Transverse colon (tissue), 4 donors: Measurements from ENCODE around the gene BTRC.

Experiments
- CTCF ChIP-seq, 5 experiments: fragments of 200-600 bp in 3 of 5; fragments of 450-650 bp in 2 of 5; sonication (generic) in 3 of 5; IDR thresholded peaks; 1 replicate in 2 of 5; 2 replicates in 3 of 5; pipeline ENCODE4 v1.5.1; 2016 to 2017; ENCODE audit warnings: antibody characterized with exemption in 5 of 5, inconsistent platforms in 3 of 5, mild to moderate bottlenecking in 2 of 5, moderate library complexity in 1 of 5
- POLR2A ChIP-seq: fragments of 450-650 bp; IDR thresholded peaks from one replicate; pipeline ENCODE4 v1.6.1; 2016; ENCODE audit warnings: antibody characterized with exemption, mild to moderate bottlenecking, moderate library complexity
- POLR2AphosphoS5 ChIP-seq, 3 donors: sonication (generic); formaldehyde crosslinking; IDR thresholded peaks; one replicate each; pipeline ENCODE4 v1.6.1; 2016; ENCODE audit warnings: antibody characterized with exemption in 3 of 3

GRCh38 chr10:101308051-101308450 lies 45.9 kb upstream of the BTRC start:
- TF ChIP-seq CTCF (IDR thresholded peaks at IDR 0.05) (no peak), POLR2A (no peak), POLR2AphosphoS5 (IDR thresholded peaks at IDR 0.05) (no peak)
